Measurements from ENCODE around the gene MISP. TPM values are rescaled to one million over a fixed set of nuclear protein-coding genes. Genes with fewer than 3 reads are reported as not detected.
A peak's percentile ranks its signal among the peaks of the same experiment; 100 is the strongest.
"Not testable (repeated sequence)": the region's sequence is repeated elsewhere in the genome, so short reads cannot be mapped to it uniquely, and the experiment has no call there.

The MISP gene
- total RNA-seq: 105 and 138 TPM in 2 replicates

GRCh38 chr19:750640-751423 lies at the start of gene MISP:
Gene MISP (plus strand): TSS chr19:751112. CDS start chr19:756947, 5,835 bp downstream.
- no peak for FAIRE-seq
- H3K4me3 ChIP-seq (ENCODE audit: low read depth, low read length): peak within 1 kb of the TSS; percentile 58
- DNase-seq (ENCODE audit: low read depth): peak; percentile 66
- no peak for TF ChIP-seq CTCF (IDR thresholded peaks at IDR 0.05; ENCODE audit: insufficient read depth, low read length, severe bottlenecking)
- H3K36me3 ChIP-seq (ENCODE audit: control insufficient read depth, insufficient read depth, low read length): peaks cover 6% of the 10 kb centered on the region
- no peaks in the 10 kb centered on the region for H3K27me3 ChIP-seq (ENCODE audit: control insufficient read depth, insufficient read depth, low read length)

- H3K27me3 ChIP-seq (ENCODE audit: control insufficient read depth, insufficient read depth, low read length); H3K36me3 ChIP-seq (ENCODE audit: control insufficient read depth, insufficient read depth, low read length); FAIRE-seq; DNase-seq (ENCODE audit: low read depth); H3K4me3 ChIP-seq (ENCODE audit: low read depth, low read length): not testable (repeated sequence)
Observed at GRCh38 chr19:702847-703246, 48.1 kb upstream of the MISP start.

GRCh38 chr19:703329-703650 lies 47.6 kb upstream of the MISP start:
- DNase-seq (ENCODE audit: low read depth) (no peak), FAIRE-seq (no peak)
- no peaks in the 10 kb centered on the region for H3K36me3 ChIP-seq (ENCODE audit: control insufficient read depth, insufficient read depth, low read length)
- H3K27me3 ChIP-seq (ENCODE audit: control insufficient read depth, insufficient read depth, low read length): peaks cover 2% of the 10 kb centered on the region
- TF ChIP-seq CTCF (IDR thresholded peaks at IDR 0.05; ENCODE audit: insufficient read depth, low read length, severe bottlenecking): no peak
- H3K4me3 ChIP-seq (ENCODE audit: low read depth, low read length): no peak overlapping the region

GRCh38 chr19:703651-704446 lies 47.1 kb upstream of the MISP start:
- no peak for DNase-seq (ENCODE audit: low read depth)
- H3K36me3 ChIP-seq (ENCODE audit: control insufficient read depth, insufficient read depth, low read length): no peaks in the 10 kb centered on the region
- no peak overlapping the region for H3K4me3 ChIP-seq (ENCODE audit: low read depth, low read length)
- FAIRE-seq: no peak
- TF ChIP-seq CTCF (IDR thresholded peaks at IDR 0.05; ENCODE audit: insufficient read depth, low read length, severe bottlenecking): no peak
- peaks cover 4% of the 10 kb centered on the region for H3K27me3 ChIP-seq (ENCODE audit: control insufficient read depth, insufficient read depth, low read length)

- H3K36me3 ChIP-seq (ENCODE audit: control insufficient read depth, insufficient read depth, low read length): no peaks in the 10 kb centered on the region
- no peak for DNase-seq (ENCODE audit: low read depth)
- H3K4me3 ChIP-seq (ENCODE audit: low read depth, low read length): no peak overlapping the region
- peaks cover 4% of the 10 kb centered on the region for H3K27me3 ChIP-seq (ENCODE audit: control insufficient read depth, insufficient read depth, low read length)
- TF ChIP-seq CTCF (IDR thresholded peaks at IDR 0.05; ENCODE audit: insufficient read depth, low read length, severe bottlenecking): no peak
- FAIRE-seq: no peak
Observed at GRCh38 chr19:704447-704741, 46.5 kb upstream of the MISP start.
